KOPT-K1 (cell line): ENCODE measurements around the gene GNAI1.

Experiments
- H3K27ac ChIP-seq: fragments of 200-600 bp; sonication (generic); 2 replicates; pipeline ENCODE4 v1.5.1; 2016; ENCODE audit warnings: antibody characterized with exemption, mild to moderate bottlenecking, low read depth, low read length; ENCODE audit not compliant: poor library complexity, severe bottlenecking
- H3K36me3 ChIP-seq: fragments of 200-600 bp; sonication (generic); 2 replicates; pipeline ENCODE4 v1.5.1; 2017; ENCODE audit warnings: antibody characterized with exemption, mild to moderate bottlenecking, low read length, moderate library complexity; ENCODE audit not compliant: insufficient read depth
- H3K9me3 ChIP-seq: fragments of 200-600 bp; sonication (generic); 2 replicates; pipeline ENCODE4 v1.5.1; 2017; ENCODE audit warnings: antibody characterized with exemption, low read length, mild to moderate bottlenecking; ENCODE audit not compliant: insufficient read depth, poor library complexity, severe bottlenecking

The GNAI1 gene

DNA sequence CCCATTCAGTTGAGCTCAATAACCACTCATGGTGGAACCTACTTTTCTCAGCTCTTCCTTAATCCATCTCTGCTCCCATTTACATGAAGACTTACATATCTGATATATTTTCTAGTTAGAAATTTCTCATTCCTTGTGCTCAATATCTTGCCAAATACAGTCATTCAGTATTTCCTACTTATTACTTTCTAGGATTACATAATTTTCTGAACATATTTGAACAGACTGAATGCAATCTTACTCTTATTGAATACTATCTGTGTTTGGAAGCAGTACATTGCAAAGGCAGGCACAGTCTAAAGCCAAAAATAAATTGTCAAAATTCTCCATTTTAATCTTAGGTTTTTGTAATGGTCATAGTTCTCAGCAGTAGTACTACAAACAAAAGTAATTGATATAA is 126.0 kb downstream of the GNAI1 start:
- no peaks in the 10 kb centered on the region for H3K36me3 ChIP-seq
- no peak overlapping the region for H3K27ac ChIP-seq
- no peaks in the 10 kb centered on the region for H3K9me3 ChIP-seq

DNA sequence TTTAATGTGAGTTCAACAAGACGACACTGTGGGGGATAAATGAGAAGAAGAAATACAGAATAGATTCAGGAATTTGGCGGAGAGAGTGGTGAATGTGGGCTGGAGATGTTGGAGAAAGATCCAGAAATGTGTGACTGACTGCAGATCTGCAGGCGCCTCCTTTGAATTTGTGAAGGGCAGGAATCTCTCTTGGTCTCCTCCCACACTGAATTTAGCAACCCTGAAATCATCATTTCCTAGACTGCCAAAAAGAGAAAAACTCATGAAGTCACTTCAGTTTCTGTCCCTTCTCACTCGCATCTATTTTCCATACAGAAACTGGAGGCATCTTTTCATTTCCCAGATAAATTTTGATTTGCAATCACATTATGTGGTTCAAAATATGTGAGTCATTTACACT is 128.7 kb downstream of the GNAI1 start:
- no peaks in the 10 kb centered on the region for H3K36me3 ChIP-seq
- no peak overlapping the region for H3K27ac ChIP-seq

DNA sequence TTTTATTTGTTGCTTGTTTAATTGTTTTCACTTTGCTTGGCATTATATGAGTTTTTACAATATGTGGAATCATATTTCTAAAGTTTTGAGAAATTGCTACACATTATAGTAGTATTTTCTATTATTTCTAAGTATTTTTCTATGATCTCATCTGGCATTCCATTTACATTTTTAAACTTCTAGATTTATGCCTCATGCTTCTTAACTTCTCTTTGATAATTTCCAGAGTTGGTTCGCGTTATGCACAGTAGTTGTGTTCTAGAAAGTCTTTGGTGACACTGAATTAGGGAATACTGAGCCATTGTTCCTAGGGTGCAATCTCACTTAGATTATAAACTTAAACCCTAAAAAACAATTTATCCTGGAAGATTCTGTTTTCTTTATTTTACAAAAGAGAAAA is 129.2 kb downstream of the GNAI1 start:
- no peak overlapping the region for H3K27ac ChIP-seq
- no peaks in the 10 kb centered on the region for H3K9me3 ChIP-seq
- no peaks in the 10 kb centered on the region for H3K36me3 ChIP-seq

More for the DNA sequence above, 128.7 kb downstream of the GNAI1 start:
- no peaks in the 10 kb centered on the region for H3K9me3 ChIP-seq

GRCh38 chr7:80264769-80265495 is 130.3 kb downstream of the GNAI1 start:
- Histone ChIP-seq H3K27ac (no peak overlapping the region), H3K36me3 (no peaks in the 10 kb centered on the region), H3K9me3 (no peaks in the 10 kb centered on the region)

- no peak overlapping the region for H3K27ac ChIP-seq
- no peaks in the 10 kb centered on the region for H3K9me3 ChIP-seq
- no peaks in the 10 kb centered on the region for H3K36me3 ChIP-seq
Observed at GRCh38 chr7:80272560-80273239, 138.1 kb downstream of the GNAI1 start.

- no peaks in the 10 kb centered on the region for H3K9me3 ChIP-seq
- H3K27ac ChIP-seq, result no peak overlapping the region
- no peaks in the 10 kb centered on the region for H3K36me3 ChIP-seq
Observed at GRCh38 chr7:80273327-80273726, 138.7 kb downstream of the GNAI1 start.

DNA sequence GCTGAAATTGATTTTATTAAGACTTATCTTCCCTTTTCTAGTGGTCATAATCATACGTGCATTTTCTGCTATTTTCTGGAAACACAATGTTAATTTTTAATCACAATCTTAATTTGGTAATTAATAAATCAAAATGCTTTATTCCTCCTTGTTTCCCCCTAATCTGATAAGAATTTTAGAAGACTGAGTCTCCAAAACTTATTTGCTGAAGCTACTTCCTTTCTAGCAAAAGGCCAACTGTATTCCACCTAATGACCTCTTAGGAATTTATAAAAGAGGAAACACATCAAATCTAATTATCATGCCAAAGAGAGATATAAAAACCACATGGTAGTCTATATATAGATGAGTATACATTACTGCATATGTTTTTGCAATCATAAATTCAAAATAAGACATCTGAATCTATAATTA is 140.6 kb downstream of the GNAI1 start:
- no peak overlapping the region for H3K27ac ChIP-seq
- H3K9me3 ChIP-seq, result no peaks in the 10 kb centered on the region

More for the DNA sequence above, 140.6 kb downstream of the GNAI1 start:
- H3K36me3 ChIP-seq, result no peaks in the 10 kb centered on the region
